ENCODE data around the gene EEF1E1. TPM values are rescaled to one million over a fixed set of nuclear protein-coding genes. Genes with fewer than 3 reads are reported as not detected.

The EEF1E1 gene
- total and polyA plus RNA-seq, 2 of the 8 experiments (the other 6 are each of a cell fraction or from before 2014, with no cell fraction given): 96.8 to 112 TPM

- TF ChIP-seq MAX (IDR thresholded peaks at IDR 0.05) (no peak), EGR1 (IDR thresholded peaks at IDR 0.05; ENCODE audit: borderline replicate concordance, low read depth, low read length) (no peak)
These were observed 21.8 kb downstream of the EEF1E1 start (continued) for GRCh38 chr6:8080362-8081151.
